NCI-H146 treated with DMSO at 0.1 percent for 48 hours (cell line): Measurements from ENCODE around the gene FMNL3.

ENCODE experiments used
- DNase-seq: peaks from one replicate; lab custom pipeline; 2025; ENCODE audit not compliant: unreplicated experiment; lab: John Stamatoyannopoulos, UW

The FMNL3 gene

DNA sequence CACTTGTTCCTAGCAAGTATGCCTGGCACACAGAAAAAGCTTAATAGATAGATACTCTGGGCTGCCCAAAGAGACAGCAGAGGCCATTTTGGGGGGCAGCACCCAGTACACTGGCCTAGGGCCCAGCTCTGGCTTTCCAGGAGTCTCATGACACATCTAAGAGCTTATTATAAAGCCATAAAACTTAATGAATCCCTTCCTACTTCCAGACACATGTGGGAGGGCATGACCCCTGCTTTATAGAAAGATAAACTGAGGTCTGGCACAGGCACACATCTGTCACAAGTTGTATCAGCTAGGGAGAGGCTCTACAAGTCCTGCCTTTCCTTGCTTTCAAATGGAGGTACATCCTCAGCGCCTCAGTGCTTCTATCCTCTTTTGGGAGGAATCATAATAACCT lies 27.1 kb downstream of the FMNL3 start:
- DNase-seq, result no peak

GRCh38 chr12:49678711-49679110 lies 28.5 kb downstream of the FMNL3 start:
- no peak for DNase-seq

GRCh38 chr12:49675137-49675536 lies 32.1 kb downstream of the FMNL3 start:
- DNase-seq, result no peak

- DNase-seq, result no peak
These were observed 32.8 kb downstream of the FMNL3 start for GRCh38 chr12:49674318-49674981.

- DNase-seq, result peak; percentile 88
These were observed 33.5 kb downstream of the FMNL3 start for GRCh38 chr12:49673446-49674317.

DNA sequence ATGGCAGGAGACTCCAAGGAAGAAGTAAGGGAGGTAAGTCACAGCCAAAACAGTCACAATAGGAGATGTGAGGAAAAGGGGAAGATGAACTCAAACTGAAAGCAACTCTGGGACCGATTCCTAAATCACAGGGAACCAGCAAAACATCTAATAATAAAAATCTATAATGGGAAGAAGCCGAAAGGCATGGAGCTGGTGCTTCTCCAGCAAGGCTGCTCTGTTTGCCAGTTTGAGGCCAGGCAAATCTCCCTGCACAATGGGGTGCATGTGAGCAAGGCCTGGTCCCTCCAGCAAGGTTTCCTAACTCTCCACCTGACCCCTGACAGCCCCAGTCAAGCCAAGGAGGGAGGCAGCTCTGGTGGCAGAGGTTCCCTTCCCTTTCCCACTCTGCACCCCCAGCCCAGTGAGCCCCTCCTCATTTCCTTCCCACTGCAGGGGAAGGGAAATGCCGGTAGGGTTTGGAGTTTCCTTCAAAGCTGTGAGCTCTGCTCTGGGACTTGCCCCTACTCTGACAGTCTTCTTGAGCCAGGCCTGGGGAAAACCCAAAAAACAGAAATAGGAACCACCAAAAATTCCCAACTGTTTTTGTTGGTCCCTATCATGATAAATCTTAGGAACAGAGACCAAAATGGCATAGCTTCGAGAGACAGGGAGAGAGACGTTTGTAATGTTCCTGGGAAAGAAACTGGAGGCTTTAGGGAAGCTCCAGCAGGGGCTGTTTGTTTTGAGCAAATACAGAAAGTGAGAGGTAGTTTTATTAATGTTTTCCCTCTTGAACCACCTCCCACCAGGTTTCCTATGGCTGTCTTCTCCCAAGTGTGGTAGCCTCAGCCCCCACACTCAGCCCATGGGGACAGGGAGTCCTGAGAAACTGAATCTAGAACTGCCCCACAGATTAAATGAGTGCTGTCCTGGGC lies 34.6 kb downstream of the FMNL3 start:
- no peak for DNase-seq

GRCh38 chr12:49671031-49671765 lies 36.0 kb downstream of the FMNL3 start:
- no peak for DNase-seq

DNA sequence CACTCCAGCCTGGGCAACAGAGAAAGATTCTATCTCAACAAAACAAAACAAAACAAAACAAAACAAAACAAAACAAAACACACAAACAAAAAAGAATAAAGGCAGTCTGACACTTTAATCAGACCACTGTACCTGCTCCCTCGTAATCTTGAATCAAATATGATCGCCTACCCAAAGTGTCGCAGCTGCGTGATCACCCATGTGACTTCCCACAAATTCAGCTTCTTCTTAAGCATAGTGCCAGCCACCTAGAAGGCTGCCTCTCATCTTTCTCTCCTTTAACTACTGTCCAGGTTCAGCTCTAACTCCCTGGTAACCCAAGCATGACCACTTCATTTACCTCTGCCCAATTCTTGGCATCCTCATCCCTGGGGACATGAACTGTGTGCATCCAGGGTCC lies 37.4 kb downstream of the FMNL3 start:
- no peak for DNase-seq

GRCh38 chr12:49667325-49668090 lies 39.7 kb downstream of the FMNL3 start:
- no peak for DNase-seq

DNA sequence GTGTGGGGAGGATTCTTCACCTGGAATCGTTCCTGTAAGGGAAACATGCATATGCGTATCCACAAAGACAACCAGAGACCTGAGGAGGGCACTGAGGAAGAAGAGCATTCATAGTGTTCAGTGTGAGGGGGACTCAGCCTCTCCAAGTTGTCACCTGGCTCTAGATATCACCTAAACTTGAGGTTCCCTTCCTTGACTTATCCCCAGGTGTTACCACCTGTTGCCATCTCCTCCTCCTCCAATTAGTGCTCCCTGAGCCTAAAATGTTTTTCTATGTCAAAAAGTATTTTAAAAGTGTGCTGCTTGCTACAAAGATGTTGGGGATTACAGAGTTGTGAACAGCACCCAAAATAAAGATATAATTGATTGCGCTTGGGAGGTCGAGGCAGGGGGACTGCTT lies 41.0 kb downstream of the FMNL3 start:
- DNase-seq, result no peak

- no peak for DNase-seq
These were observed 41.8 kb downstream of the FMNL3 start for GRCh38 chr12:49665384-49665783.

DNA sequence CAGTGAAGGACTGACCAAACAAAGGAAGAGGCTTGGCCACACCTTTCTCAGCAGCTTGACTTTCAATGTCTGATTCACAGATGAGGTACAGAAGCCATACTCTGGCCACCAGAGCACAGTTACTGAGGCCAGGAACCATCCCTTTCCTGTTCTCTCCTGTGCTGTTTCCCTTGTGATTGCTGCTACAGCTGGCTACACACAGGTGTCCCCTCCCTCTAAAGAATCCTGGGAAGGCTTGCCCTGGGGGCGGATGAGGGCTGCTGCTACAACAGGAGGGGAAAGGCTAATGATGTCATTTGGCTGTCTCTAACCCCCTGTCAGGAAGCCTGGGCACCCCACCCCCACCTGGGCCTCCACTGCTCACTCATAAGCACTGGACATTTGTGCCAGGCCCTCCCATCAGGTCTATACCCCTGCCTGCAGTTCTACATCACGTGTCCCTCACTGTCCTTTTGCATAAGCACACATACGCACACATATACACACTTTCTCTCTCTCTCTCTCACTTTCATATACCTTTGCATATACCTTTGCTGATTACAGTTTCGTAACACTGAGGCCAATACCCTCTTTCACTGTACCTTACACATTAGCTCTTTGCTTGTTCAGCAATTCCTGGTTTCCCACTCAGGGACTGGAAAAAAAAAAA lies 42.5 kb downstream of the FMNL3 start:
- DNase-seq, result peak; percentile 44

DNA sequence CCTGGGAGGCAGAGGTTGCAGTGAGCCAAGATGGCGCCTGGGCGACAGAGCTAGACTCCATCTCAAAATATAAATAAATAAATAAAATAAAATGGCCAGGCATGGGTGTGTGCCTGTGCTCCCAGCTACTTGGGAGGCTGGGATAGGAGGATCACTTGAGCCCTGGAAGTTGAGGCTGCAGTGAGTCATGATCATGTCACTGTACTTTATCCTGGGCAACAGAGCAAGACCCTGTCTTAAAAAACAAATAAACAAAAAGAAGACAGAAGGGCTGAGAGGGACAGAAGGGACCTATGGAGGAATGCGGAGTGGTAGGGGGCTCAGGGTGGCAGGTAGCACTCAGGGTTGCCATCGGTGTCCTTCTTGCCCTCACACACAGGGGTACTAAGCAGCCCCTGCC lies 43.0 kb downstream of the FMNL3 start:
- DNase-seq, result no peak

- DNase-seq, result no peak
These were observed 44.0 kb downstream of the FMNL3 start for GRCh38 chr12:49662998-49663843.

- DNase-seq, result no peak
These were observed 45.5 kb downstream of the FMNL3 start for GRCh38 chr12:49661746-49662145.

DNA sequence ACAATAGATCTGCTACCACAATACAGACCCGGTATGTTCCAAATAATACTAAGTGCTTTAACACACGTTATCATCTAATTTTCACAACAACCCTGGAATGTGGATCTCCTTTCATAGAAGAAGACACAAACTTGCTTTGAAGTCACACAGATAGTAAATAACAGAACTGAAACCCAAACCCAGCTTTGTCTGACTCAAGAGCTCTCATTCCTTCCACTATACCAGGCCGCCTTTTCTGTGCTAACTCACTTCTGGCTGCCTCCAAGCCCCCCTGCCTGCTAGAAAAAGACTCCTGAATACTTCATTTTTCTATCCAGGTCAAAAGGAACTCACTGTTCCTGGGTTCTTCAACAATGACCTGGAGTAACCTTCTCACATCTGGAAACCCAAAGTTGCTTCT lies 46.0 kb downstream of the FMNL3 start:
- DNase-seq, result no peak

- DNase-seq, result no peak
These were observed 47.5 kb downstream of the FMNL3 start for GRCh38 chr12:49659753-49660152.

- no peak for DNase-seq
These were observed 48.9 kb downstream of the FMNL3 start for GRCh38 chr12:49658276-49658675.
